Epithelial cell of esophagus (primary cell): ENCODE results near the gene PFN4.
"Not testable (repeated sequence)": the region's sequence is repeated elsewhere in the genome, so short reads cannot be mapped to it uniquely, and the experiment has no call there.

Experiments used
- DNase-seq: peaks from one replicate; pipeline ENCODE4 v3.0.0; 2010; ENCODE audit warnings: low read depth
- H3K4me3 ChIP-seq: 2 replicates; pipeline ENCODE4 v1.5.1; 2011; ENCODE audit warnings: mild to moderate bottlenecking, low read length, control low read depth
- TF ChIP-seq, protein P1 (sequence below): IDR thresholded peaks from 2 replicates; pipeline ENCODE4 v1.5.1; 2011; ENCODE audit warnings: low read depth, mild to moderate bottlenecking, low read length, control low read depth, inconsistent platforms; ENCODE audit not compliant: insufficient read depth; ENCODE audit errors: missing control alignments

The PFN4 gene

DNA sequence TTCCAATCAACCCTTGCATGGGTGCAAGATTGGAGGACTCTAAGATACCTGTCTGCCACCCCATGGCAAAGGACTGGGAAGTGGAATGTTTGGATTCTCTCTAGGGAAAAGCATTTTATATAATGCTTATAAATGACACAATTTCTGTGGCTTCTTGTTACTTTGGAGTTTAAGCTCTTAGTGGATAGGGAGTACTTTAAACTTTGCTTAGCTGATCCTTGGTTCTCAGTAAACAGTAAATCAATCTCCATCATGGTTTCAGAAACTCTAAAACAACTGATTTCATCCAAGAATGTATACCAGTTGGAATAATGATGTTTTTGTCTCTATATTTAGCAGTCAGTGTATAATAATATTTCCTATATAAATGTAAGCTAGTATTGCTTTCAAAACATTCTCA is 37.6 kb upstream of the PFN4 start:
- TF ChIP-seq, protein P1, sequence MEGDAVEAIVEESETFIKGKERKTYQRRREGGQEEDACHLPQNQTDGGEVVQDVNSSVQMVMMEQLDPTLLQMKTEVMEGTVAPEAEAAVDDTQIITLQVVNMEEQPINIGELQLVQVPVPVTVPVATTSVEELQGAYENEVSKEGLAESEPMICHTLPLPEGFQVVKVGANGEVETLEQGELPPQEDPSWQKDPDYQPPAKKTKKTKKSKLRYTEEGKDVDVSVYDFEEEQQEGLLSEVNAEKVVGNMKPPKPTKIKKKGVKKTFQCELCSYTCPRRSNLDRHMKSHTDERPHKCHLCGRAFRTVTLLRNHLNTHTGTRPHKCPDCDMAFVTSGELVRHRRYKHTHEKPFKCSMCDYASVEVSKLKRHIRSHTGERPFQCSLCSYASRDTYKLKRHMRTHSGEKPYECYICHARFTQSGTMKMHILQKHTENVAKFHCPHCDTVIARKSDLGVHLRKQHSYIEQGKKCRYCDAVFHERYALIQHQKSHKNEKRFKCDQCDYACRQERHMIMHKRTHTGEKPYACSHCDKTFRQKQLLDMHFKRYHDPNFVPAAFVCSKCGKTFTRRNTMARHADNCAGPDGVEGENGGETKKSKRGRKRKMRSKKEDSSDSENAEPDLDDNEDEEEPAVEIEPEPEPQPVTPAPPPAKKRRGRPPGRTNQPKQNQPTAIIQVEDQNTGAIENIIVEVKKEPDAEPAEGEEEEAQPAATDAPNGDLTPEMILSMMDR, result no peak
- H3K4me3 ChIP-seq, result no peak overlapping the region
- no peak for DNase-seq

GRCh38 chr2:24159708-24160107 is 36.6 kb upstream of the PFN4 start:
- H3K4me3 ChIP-seq, result no peak overlapping the region
- TF ChIP-seq, protein P1, result no peak
- DNase-seq, result no peak

DNA sequence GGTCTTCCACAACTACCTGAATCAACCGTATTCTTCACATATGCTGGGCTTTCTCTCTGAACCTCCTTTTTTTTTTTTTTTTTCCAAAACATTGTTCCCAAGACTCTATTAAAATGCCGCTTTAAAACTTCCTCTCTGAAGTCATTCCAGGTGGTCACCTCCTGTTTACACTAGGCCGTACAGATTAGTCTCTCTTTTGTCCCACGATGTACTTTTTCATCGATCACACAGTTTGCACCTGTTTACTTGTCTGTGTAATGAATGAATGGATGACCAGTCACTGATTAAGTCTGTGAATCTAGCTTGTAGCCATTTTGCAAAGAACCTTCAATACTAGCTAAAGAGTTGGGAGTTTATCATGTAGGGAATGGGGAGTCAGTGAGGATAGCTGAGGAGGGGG is 35.0 kb upstream of the PFN4 start:
- TF ChIP-seq, protein P1, result no peak

GRCh38 chr2:24153478-24153877 is 30.3 kb upstream of the PFN4 start:
- peak; percentile 5 for DNase-seq
- TF ChIP-seq, protein P1, result no peak
- no peak overlapping the region for H3K4me3 ChIP-seq

More for the DNA sequence above, 35.0 kb upstream of the PFN4 start:
- DNase-seq, result no peak
- no peak overlapping the region for H3K4me3 ChIP-seq

DNA sequence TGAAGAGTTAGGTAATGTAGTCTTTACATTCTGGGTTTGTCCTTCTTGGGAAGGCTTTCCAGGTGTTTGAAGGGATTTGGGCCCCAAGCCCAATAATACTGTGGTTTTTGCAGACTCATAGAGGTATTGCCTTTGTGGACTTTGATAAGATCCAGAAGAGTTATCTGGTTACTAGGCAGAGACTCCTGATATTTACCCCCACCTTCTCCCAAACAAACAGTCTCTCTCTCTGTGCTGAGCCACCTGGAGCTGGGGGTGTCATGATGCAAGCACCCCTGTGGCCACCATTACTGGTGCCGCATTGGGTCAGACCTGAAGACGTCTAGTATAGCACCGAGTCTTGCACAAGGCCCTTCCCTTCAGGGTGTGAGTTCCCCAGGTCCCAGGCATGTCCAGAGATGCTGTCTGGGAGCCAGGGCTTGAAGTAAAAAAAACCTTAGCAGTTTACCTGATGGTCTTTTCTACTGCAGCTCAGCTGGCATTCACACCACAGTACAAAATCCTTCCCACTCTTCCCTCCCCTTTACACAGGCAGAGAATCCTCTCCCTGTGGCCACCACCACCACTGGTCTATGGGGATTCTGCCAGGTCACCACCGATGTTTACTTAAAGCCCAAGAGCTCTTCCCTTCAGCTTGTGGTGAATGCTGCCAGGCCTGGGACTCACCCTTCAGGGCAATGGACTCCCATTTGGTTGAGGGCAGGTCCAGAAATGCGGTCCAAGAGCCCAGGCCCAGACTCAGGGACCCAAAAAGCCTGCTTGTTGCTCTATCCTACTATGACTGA is 29.5 kb upstream of the PFN4 start:
- DNase-seq, result no peak
- no peak overlapping the region for H3K4me3 ChIP-seq
- TF ChIP-seq, protein P1, result no peak

DNA sequence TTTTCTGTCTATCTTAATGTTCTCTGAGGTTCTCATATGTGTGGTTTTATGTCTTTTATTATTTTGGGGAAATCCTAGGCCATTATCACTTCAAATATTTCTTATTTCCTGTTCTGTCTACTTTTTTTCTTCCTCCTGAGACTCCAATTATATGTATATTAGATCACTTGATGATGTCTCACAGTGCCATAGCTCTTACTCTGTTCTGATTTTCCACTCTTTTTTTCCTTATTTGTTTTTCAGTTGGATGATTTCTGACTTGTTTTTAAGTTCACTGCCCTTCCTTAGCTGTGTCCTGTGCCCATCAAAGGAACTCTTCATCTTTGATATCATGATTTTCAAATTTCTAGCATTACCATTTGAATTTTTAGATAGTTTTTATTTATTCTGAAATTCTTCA is 24.2 kb upstream of the PFN4 start:
- H3K4me3 ChIP-seq, result no peak overlapping the region
- TF ChIP-seq, protein P1, result no peak
- DNase-seq, result no peak

GRCh38 chr2:24140305-24140704 is 17.2 kb upstream of the PFN4 start:
- H3K4me3 ChIP-seq, DNase-seq: not testable (repeated sequence)

- H3K4me3 ChIP-seq, result no peak overlapping the region
- no peak for DNase-seq
- TF ChIP-seq, protein P1, result no peak
These were observed 9.4 kb upstream of the PFN4 start for GRCh38 chr2:24132543-24132942.
